NT2/D1 (cell line): ENCODE results near the gene SWSAP1.
"Not testable (repeated sequence)": the region's sequence is repeated elsewhere in the genome, so short reads cannot be mapped to it uniquely, and the experiment has no call there.

ENCODE experiments used
- DNase-seq: peaks from one replicate; pipeline ENCODE4 v3.0.0-alpha.2; 2011; ENCODE audit warnings: low read depth, low spot score
- H3K27me3 ChIP-seq: 2 replicates; pipeline ENCODE4 v1.6.0; 2011; ENCODE audit warnings: mild to moderate bottlenecking; ENCODE audit not compliant: insufficient read length, insufficient read depth
- H3K36me3 ChIP-seq: 2 replicates; pipeline ENCODE4 v1.6.1; 2011; ENCODE audit warnings: mild to moderate bottlenecking, low read length, mixed read lengths; ENCODE audit not compliant: insufficient read depth, insufficient read length
- H3K4me1 ChIP-seq: 2 replicates; pipeline ENCODE4 v1.5.1; 2011; ENCODE audit not compliant: insufficient read depth, insufficient read length
- H3K4me3 ChIP-seq: 2 replicates; pipeline ENCODE4 v1.5.1; 2011; ENCODE audit warnings: low read depth; ENCODE audit not compliant: insufficient read length
- H3K9ac ChIP-seq: 2 replicates; pipeline ENCODE4 v1.6.0; 2011; ENCODE audit warnings: low read depth; ENCODE audit not compliant: insufficient read length
- H3K9me3 ChIP-seq: 2 replicates; pipeline ENCODE4 v1.5.1; 2011; ENCODE audit warnings: mild to moderate bottlenecking, low read length; ENCODE audit not compliant: insufficient read depth
- SUZ12 ChIP-seq: IDR thresholded peaks from 2 replicates; pipeline ENCODE4 v1.6.1; 2011; ENCODE audit not compliant: insufficient read length, insufficient read depth; ENCODE audit errors: extremely low read depth
- YY1 ChIP-seq: IDR thresholded peaks from 2 replicates; pipeline ENCODE4 v1.6.1; 2011; ENCODE audit not compliant: insufficient read length, insufficient read depth
- ZNF274 ChIP-seq: IDR thresholded peaks from 2 replicates; pipeline ENCODE4 v1.6.1; 2011; ENCODE audit warnings: mild to moderate bottlenecking, low read depth, low read length

The SWSAP1 gene

GRCh38 chr19:11374433-11375142 is at the start of gene SWSAP1:
Gene SWSAP1 (plus strand): TSS chr19:11374666. CDS start chr19:11374681, 15 bp downstream.
- Histone ChIP-seq H3K36me3 (peaks cover 19% of the 10 kb centered on the region), H3K9me3 (no peaks in the 10 kb centered on the region), H3K27me3 (no peaks in the 10 kb centered on the region), H3K4me3 (peak within 1 kb of the TSS; percentile 91), H3K4me1 (peaks cover 10% of the 10 kb centered on the region), H3K9ac (peak within 1 kb of the TSS; percentile 98)
- TF ChIP-seq YY1, result peak; percentile 43
- TF ChIP-seq ZNF274, result no peak
- no peak for TF ChIP-seq SUZ12
- peak; percentile 99 for DNase-seq

- DNase-seq, result no peak
- TF ChIP-seq SUZ12 (no peak), YY1 (no peak), ZNF274 (no peak)
- no peaks in the 10 kb centered on the region for H3K9me3 ChIP-seq
- peaks cover 11% of the 10 kb centered on the region for H3K4me1 ChIP-seq
- peaks cover 12% of the 10 kb centered on the region for H3K36me3 ChIP-seq
- no peaks in the 10 kb centered on the region for H3K27me3 ChIP-seq
- no peak overlapping the region for H3K4me3 ChIP-seq
- H3K9ac ChIP-seq, result no peak overlapping the region
Observed at GRCh38 chr19:11324748-11325389, 49.6 kb upstream of the SWSAP1 start.

GRCh38 chr19:11325544-11325943 is 48.9 kb upstream of the SWSAP1 start:
- Histone ChIP-seq H3K36me3 (peaks cover 12% of the 10 kb centered on the region), H3K9ac (no peak overlapping the region), H3K4me3 (no peak overlapping the region), H3K4me1 (peaks cover 11% of the 10 kb centered on the region), H3K9me3 (no peaks in the 10 kb centered on the region), H3K27me3 (no peaks in the 10 kb centered on the region)
- DNase-seq, result no peak
- TF ChIP-seq SUZ12, result no peak
- TF ChIP-seq YY1, result no peak
- TF ChIP-seq ZNF274, result no peak

GRCh38 chr19:11330127-11330526 is 44.3 kb upstream of the SWSAP1 start:
- no peak for DNase-seq
- Histone ChIP-seq H3K4me1 (no peaks in the 10 kb centered on the region), H3K36me3 (peaks cover 26% of the 10 kb centered on the region), H3K9ac (no peak overlapping the region), H3K4me3 (no peak overlapping the region), H3K27me3 (no peaks in the 10 kb centered on the region), H3K9me3 (no peaks in the 10 kb centered on the region; the same call in 1 of the 2 replicates)
- TF ChIP-seq SUZ12 (no peak), YY1 (no peak), ZNF274 (no peak)

GRCh38 chr19:11331502-11331901 is 43.0 kb upstream of the SWSAP1 start:
- H3K9me3 ChIP-seq, result no peaks in the 10 kb centered on the region; the same call in 1 of the 2 replicates
- H3K36me3 ChIP-seq, result peaks cover 34% of the 10 kb centered on the region
- no peak for DNase-seq
- no peaks in the 10 kb centered on the region for H3K27me3 ChIP-seq
- no peaks in the 10 kb centered on the region for H3K4me1 ChIP-seq
- no peak overlapping the region for H3K9ac ChIP-seq
- TF ChIP-seq ZNF274, result no peak
- TF ChIP-seq YY1, result no peak
- no peak for TF ChIP-seq SUZ12
- H3K4me3 ChIP-seq, result no peak overlapping the region

- Histone ChIP-seq H3K9me3 (no peaks in the 10 kb centered on the region; the same call in 1 of the 2 replicates), H3K4me1 (no peaks in the 10 kb centered on the region), H3K9ac (no peak overlapping the region), H3K36me3 (peaks cover 27% of the 10 kb centered on the region), H3K4me3 (no peak overlapping the region), H3K27me3 (no peaks in the 10 kb centered on the region)
- no peak for DNase-seq
- no peak for TF ChIP-seq YY1
- no peak for TF ChIP-seq SUZ12
- no peak for TF ChIP-seq ZNF274
Observed at GRCh38 chr19:11332822-11333221, 41.6 kb upstream of the SWSAP1 start.

GRCh38 chr19:11333838-11334237 is 40.6 kb upstream of the SWSAP1 start:
- peaks cover 27% of the 10 kb centered on the region for H3K36me3 ChIP-seq
- H3K9me3 ChIP-seq, H3K4me1 ChIP-seq, H3K27me3 ChIP-seq, H3K9ac ChIP-seq, DNase-seq, H3K4me3 ChIP-seq: not testable (repeated sequence)
